ENCODE measurements around the gene CCDC18. TPM values are rescaled to one million over a fixed set of nuclear protein-coding genes. Genes with fewer than 3 reads are reported as not detected.
"Not testable (repeated sequence)": the region's sequence is repeated elsewhere in the genome, so short reads cannot be mapped to it uniquely, and the experiment has no call there.

The CCDC18 gene
- total RNA-seq, 4 donors from 2014 or later, result 2.7 to 15.9 (median 4.0) TPM

- peaks cover 4% of the 10 kb centered on the region for H3K36me3 ChIP-seq
- H3K4me3 ChIP-seq, result no peak overlapping the region
- H3K9me3 ChIP-seq, result no peaks in the 10 kb centered on the region
- DNase-seq (ENCODE audit: low spot score in 2 of 2), result no peak
- 80% methylated on average over 6 of the region's 6 CpGs for WGBS
- H3K4me1 ChIP-seq, result no peaks in the 10 kb centered on the region
- no peaks in the 10 kb centered on the region for H3K27me3 ChIP-seq
- TF ChIP-seq CTCF (IDR thresholded peaks at IDR 0.05) (no peak), POLR2A (IDR thresholded peaks at IDR 0.05) (no peak), POLR2AphosphoS5 (IDR thresholded peaks at IDR 0.05) (no peak)
- H3K27ac ChIP-seq, result no peak overlapping the region
Measured at GRCh38 chr1:93219443-93219842, 38.9 kb downstream of the CCDC18 start.

GRCh38 chr1:93220716-93221115, 40.2 kb downstream of the CCDC18 start:
- WGBS, result 95% methylated on average over 5 of the region's 5 CpGs
- H3K4me1 ChIP-seq; H3K4me3 ChIP-seq; H3K27me3 ChIP-seq; H3K27ac ChIP-seq; DNase-seq (ENCODE audit: low spot score in 2 of 2); H3K9me3 ChIP-seq; H3K36me3 ChIP-seq: not testable (repeated sequence)

- Histone ChIP-seq H3K27me3 (no peaks in the 10 kb centered on the region), H3K4me3 (no peak overlapping the region), H3K9me3 (no peaks in the 10 kb centered on the region), H3K27ac (no peak overlapping the region), H3K36me3 (peaks cover 4% of the 10 kb centered on the region), H3K4me1 (no peaks in the 10 kb centered on the region)
- WGBS, result 90% methylated on average over 3 of the region's 3 CpGs
- TF ChIP-seq POLR2A (IDR thresholded peaks at IDR 0.05), result no peak
- TF ChIP-seq EP300 (IDR thresholded peaks at IDR 0.05), result no peak
- no peak for TF ChIP-seq POLR2AphosphoS5 (IDR thresholded peaks at IDR 0.05)
- TF ChIP-seq CTCF (IDR thresholded peaks at IDR 0.05), result no peak
- no peak for DNase-seq (ENCODE audit: low spot score in 2 of 2)
Measured at GRCh38 chr1:93221913-93222312, 41.4 kb downstream of the CCDC18 start.

- no peak for DNase-seq (ENCODE audit: low spot score in 2 of 2)
- TF ChIP-seq CTCF (IDR thresholded peaks at IDR 0.05) (no peak), POLR2AphosphoS5 (IDR thresholded peaks at IDR 0.05) (no peak), EP300 (IDR thresholded peaks at IDR 0.05) (no peak), POLR2A (IDR thresholded peaks at IDR 0.05) (no peak)
- no peak overlapping the region for H3K27ac ChIP-seq
- H3K27me3 ChIP-seq, result no peaks in the 10 kb centered on the region
- H3K36me3 ChIP-seq, result peaks cover 4% of the 10 kb centered on the region
- H3K4me1 ChIP-seq, result no peaks in the 10 kb centered on the region
- H3K4me3 ChIP-seq, result no peak overlapping the region
- 93% methylated on average over 2 of the region's 2 CpGs for WGBS
- no peaks in the 10 kb centered on the region for H3K9me3 ChIP-seq
Measured at GRCh38 chr1:93223023-93223675, 42.6 kb downstream of the CCDC18 start.

DNA sequence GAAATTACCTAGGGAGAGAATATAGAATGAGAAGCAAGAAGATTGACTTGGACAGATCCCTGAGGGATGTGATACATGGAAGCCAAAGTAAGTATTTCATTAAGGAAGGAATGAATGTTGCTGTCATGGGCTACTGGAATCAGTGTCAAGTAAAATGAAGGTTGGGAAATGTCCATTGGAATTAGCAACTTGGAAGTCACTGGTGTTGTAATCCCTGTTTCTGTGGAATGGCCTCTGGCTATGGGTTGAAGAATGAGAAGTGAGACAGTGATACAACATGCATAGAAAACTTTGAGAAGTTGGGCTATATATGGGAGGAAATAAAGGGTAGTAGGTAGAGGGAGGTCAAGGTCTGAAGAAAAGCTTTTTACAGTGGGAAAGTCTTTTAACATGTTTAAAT, 54.7 kb downstream of the CCDC18 start:
- TF ChIP-seq CTCF (IDR thresholded peaks at IDR 0.05) (no peak), POLR2AphosphoS5 (IDR thresholded peaks at IDR 0.05) (no peak), POLR2A (IDR thresholded peaks at IDR 0.05) (no peak), EP300 (IDR thresholded peaks at IDR 0.05) (no peak)
- H3K4me1 ChIP-seq, result no peaks in the 10 kb centered on the region
- no peak for DNase-seq (ENCODE audit: low spot score in 2 of 2)

GRCh38 chr1:93237021-93237420, 56.5 kb downstream of the CCDC18 start:
- no peaks in the 10 kb centered on the region for H3K27me3 ChIP-seq
- DNase-seq (ENCODE audit: low spot score in 2 of 2), result no peak
- H3K4me3 ChIP-seq, result no peak overlapping the region

More for the DNA sequence above, 54.7 kb downstream of the CCDC18 start:
- H3K27ac ChIP-seq, result no peak overlapping the region
- no peak overlapping the region for H3K4me3 ChIP-seq
- H3K36me3 ChIP-seq, result no peaks in the 10 kb centered on the region
- no peaks in the 10 kb centered on the region for H3K9me3 ChIP-seq
- H3K27me3 ChIP-seq, result no peaks in the 10 kb centered on the region

More at GRCh38 chr1:93237021-93237420, 56.5 kb downstream of the CCDC18 start:
- TF ChIP-seq CTCF (IDR thresholded peaks at IDR 0.05) (no peak), POLR2AphosphoS5 (IDR thresholded peaks at IDR 0.05) (no peak), POLR2A (IDR thresholded peaks at IDR 0.05) (no peak), EP300 (IDR thresholded peaks at IDR 0.05) (no peak)
- Histone ChIP-seq H3K9me3 (no peaks in the 10 kb centered on the region), H3K36me3 (no peaks in the 10 kb centered on the region), H3K27ac (no peak overlapping the region), H3K4me1 (no peaks in the 10 kb centered on the region)
